Adipose tissue (tissue), 3 donors: ENCODE measurements around the gene KLHL22. TPM values are rescaled to one million over a fixed set of nuclear protein-coding genes. Genes with fewer than 3 reads are reported as not detected.
"Not testable (repeated sequence)": the region's sequence is repeated elsewhere in the genome, so short reads cannot be mapped to it uniquely, and the experiment has no call there.

Experiments used
- H3K27ac ChIP-seq: one replicate; pipeline ENCODE4 v1.5.1; 2013; ENCODE audit warnings: low read depth, low read length
- WGBS, 3 donors: extraction: QIAGEN DNeasy Blood & Tissue Kit; methylation state at CpG; one replicate each; pipeline ENCODE4 v1.1.7; 2013; 5-methylcytosine and 5-hydroxymethylcytosine counted together
- polyA plus RNA-seq, 3 donors: library from polyadenylated mRNA; stranded (reverse); fragments of 200-250 nt; gene quantifications; one replicate each; pipeline ENCODE4 v1.2.3, GENCODE V29; 2013
- donor health status: healthy with polysubstance abuse.
- donor health status: Bipolar disorder and iron deficiency.
- donor health status: healthy.

KLHL22 gene
- polyA plus RNA-seq, 3 donors = 10.2 to 17.6 (median 15.0) TPM

GRCh38 chr22:20402960-20403778 lies 92.4 kb downstream of the KLHL22 start:
- H3K27ac ChIP-seq = no peak overlapping the region
- WGBS, 3 donors = 94 to 95% (median 94%) methylated on average over 9 of the region's 9 CpGs

DNA sequence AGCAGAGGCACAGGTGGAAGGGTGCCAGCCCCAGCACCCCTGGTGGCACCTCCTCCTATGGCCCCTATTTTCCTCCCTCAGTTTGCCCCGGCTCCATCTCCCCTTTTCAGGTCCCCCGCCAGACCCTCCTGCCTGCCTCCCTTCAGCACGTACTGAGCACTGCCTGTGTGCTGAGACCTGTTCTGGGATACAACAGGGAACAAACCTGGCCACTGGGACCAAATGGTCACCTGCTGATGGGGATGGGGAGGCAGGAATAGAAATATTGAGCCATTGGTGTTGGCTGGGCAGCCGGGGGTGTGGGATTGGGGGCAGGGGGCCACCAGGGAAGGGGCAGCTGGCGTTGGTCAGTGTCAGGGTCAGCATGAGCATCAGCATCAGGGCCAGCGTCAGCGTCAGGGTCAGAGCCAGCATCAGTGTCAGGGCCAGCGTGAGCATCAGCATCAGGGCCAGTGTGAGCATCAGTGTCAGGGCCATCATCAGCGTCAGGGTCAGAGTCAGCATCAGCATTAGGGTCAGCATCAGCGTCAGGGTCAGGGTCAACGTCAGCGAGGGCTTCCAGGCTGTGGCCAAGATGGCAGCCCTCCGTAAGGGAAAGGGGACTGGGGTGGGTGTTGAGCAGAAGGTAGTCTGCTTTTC lies 94.1 kb downstream of the KLHL22 start:
- WGBS, 3 donors = 93 to 95% (median 95%) methylated on average over 13 of the region's 13 CpGs
- H3K27ac ChIP-seq = no peak overlapping the region

- no peak overlapping the region for H3K27ac ChIP-seq
- 92 to 94% (median 93%) methylated on average over 15 of the region's 15 CpGs for WGBS, 3 donors
These were observed 94.8 kb downstream of the KLHL22 start for GRCh38 chr22:20400606-20401375.

GRCh38 chr22:20399866-20400605 lies 95.6 kb downstream of the KLHL22 start:
- H3K27ac ChIP-seq = no peak overlapping the region
- WGBS, 3 donors = 69 to 81% (median 75%) methylated on average over 4 of the region's 4 CpGs

- WGBS, 3 donors = 95 to 96% (median 96%) methylated on average over 5 of the region's 5 CpGs
- no peak overlapping the region for H3K27ac ChIP-seq
These were observed 97.2 kb downstream of the KLHL22 start for GRCh38 chr22:20398420-20398819.

DNA sequence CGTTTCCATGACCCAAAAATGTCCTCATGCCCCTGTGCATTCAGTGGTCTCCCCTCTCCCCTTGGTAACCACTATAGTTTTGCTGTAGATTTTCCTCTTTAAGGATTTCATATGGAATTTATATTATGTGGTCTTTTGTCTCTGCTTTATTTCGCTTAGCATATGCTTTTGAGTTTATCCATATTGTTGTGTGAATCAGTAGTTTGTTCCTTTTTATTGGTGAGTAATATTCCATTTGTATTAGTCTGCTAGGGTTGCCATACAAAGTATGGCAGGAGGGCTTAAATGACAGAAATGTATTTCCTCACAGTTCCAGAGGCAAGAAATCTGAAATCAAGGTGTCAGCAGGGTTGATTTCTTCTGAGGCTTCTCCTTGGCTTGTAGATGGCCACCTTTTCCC lies 98.1 kb downstream of the KLHL22 start:
- H3K27ac ChIP-seq = no peak overlapping the region
- 80 to 92% (median 84%) methylated on average over 2 of the region's 2 CpGs for WGBS, 3 donors

GRCh38 chr22:20396639-20397038 lies 99.0 kb downstream of the KLHL22 start:
- no peak overlapping the region for H3K27ac ChIP-seq
- 81 to 95% (median 84%) methylated on average over 1 of the region's 1 CpG for WGBS, 3 donors

GRCh38 chr22:20395907-20396287 lies 99.7 kb downstream of the KLHL22 start:
- no peak overlapping the region for H3K27ac ChIP-seq
- WGBS, 3 donors = 42 to 68% (median 59%) methylated on average over 2 of the region's 2 CpGs

GRCh38 chr22:20395181-20395906 lies 100.3 kb downstream of the KLHL22 start:
- WGBS, 3 donors = 63 to 80% (median 79%) methylated on average over 20 of the region's 20 CpGs
- no peak overlapping the region for H3K27ac ChIP-seq

- 1% methylated on average over 71 of the region's 71 CpGs for WGBS, 3 donors
- H3K27ac ChIP-seq = no peak within 1 kb of the TSS
These were observed 101.7 kb downstream of the KLHL22 start, which contains the start of gene ZNF74 for GRCh38 chr22:20393705-20394476. TSS of gene ZNF74 (plus strand) at chr22:20394151. CDS start at chr22:20394629, 478 bp downstream.

DNA sequence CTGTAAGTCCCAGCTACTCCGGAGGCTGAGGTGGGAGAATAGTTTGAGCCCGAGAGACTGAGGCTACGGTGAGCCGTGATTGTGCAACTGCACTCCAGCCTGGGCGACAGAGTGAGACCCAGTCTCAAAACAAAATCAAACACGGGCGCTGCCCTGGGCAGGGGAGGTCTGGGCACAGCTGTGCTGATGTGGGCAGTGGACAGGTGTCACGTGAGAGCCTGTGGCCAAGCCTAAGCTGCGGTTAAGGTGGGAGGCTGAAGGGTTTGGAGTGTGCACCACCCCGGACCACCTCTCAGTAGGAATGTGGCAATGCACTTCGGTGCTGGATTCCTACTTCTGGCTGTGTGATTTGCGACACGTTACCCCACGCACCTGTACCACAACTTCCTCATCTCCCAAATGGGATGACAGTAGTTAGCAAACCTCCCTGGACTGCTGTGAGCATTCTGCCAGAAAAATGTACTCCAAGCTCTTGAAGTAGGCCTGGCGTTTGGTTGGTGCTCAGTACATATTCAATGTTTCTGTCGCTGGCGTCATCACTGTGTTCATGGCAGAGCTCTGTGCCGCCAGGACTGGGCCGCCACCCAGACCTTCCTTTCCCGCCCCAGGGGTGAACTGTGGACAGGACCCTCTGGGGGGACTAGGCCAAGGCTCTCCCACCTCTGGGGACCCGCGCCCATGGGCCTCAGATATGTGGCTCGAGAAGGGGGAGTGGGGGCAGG lies 102.5 kb downstream of the KLHL22 start:
- 87 to 93% (median 90%) methylated on average over 23 of the region's 23 CpGs for whole genome bisulfite sequencing, 3 donors
- H3K27ac ChIP-seq = no peak overlapping the region

DNA sequence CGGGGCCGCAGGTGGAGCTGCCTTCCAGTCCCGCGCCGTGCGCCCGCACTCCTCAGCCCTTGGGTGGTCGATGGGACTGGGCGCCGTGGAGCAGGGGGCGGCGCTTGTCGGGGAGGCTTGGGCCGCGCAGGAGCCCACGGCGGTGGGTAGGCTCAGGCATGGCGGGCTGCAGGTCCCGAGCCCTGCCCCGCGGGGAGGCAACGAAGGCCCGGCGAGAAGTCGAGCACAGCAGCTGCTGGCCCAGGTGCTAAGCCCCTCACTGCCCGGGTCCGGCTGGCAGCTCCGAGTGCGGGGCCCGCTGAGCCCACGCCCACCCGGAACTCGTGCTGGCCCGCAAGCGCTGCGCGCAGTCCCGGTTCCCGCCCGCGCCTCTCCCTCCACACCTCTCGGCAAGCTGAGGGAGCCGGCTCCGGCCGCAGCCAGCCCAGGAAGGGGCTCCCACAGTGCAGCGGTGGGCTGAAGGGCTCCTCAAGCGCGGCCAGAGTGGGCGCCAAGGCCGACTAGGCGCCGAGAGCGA lies 103.2 kb downstream of the KLHL22 start:
- H3K27ac ChIP-seq = not testable (repeated sequence)

More for the DNA sequence above, 103.2 kb downstream of the KLHL22 start:
- WGBS, 3 donors = 96 to 98% (median 96%) methylated on average over 53 of the region's 53 CpGs

Other genes with a start within 250 kb of the KLHL22 start
- gene RTN4R, start 227.5 kb downstream of the KLHL22 start, polyA plus RNA-seq = 1 to 10 TPM in 1 of 3 donors, under 1 TPM in 2; 0.22 to 7.2 (median 0.59) TPM
- 10 to 100 TPM; 46.6 to 75.2 (median 51.6) TPM for gene DGCR6L, start 175.7 kb downstream of the KLHL22 start, polyA plus RNA-seq
- 1 to 10 TPM; 2.3 to 4.5 (median 2.5) TPM for gene ZNF74, start 101.6 kb downstream of the KLHL22 start, polyA plus RNA-seq
- 1 to 10 TPM; 1.8 to 9.5 (median 3.7) TPM for gene SCARF2, start 58.0 kb downstream of the KLHL22 start, polyA plus RNA-seq
- 10 to 100 TPM; 22.7 to 44.2 (median 42.4) TPM for gene MED15, start 11.8 kb upstream of the KLHL22 start, polyA plus RNA-seq